Thymus (tissue), 11 donors: Measurements from ENCODE around the gene OR1D2. TPM values are rescaled to one million over a fixed set of nuclear protein-coding genes. Genes with fewer than 3 reads are reported as not detected.

Experiments
- DNase-seq, 9 donors: peaks; one replicate each; pipeline ENCODE4 v3.0.0-alpha.2; 2013; ENCODE audit warnings: low spot score in 9 of 9, low read depth in 6 of 9, missing footprints in 1 of 9
- H3K27ac ChIP-seq, 2 donors: one replicate each; pipeline ENCODE4 v1.5.1; 2013; ENCODE audit warnings: control low read depth in 1 of 2, low read depth in 1 of 2, low read length in 1 of 2, mild to moderate bottlenecking in 1 of 2, moderate library complexity in 1 of 2
- H3K27me3 ChIP-seq, 2 donors: one replicate each; pipeline ENCODE4 v1.5.1; 2013; ENCODE audit warnings: low read length in 1 of 2; ENCODE audit not compliant: control insufficient read depth in 2 of 2, insufficient read depth in 1 of 2
- H3K36me3 ChIP-seq, 2 donors: one replicate each; pipeline ENCODE4 v1.5.1; 2013; ENCODE audit warnings: low read length in 1 of 2, mild to moderate bottlenecking in 1 of 2, moderate library complexity in 1 of 2; ENCODE audit not compliant: control insufficient read depth in 2 of 2, insufficient read depth in 2 of 2
- H3K4me1 ChIP-seq, 2 donors: one replicate each; pipeline ENCODE4 v1.5.1; 2013; ENCODE audit warnings: low read length in 2 of 2; ENCODE audit not compliant: control insufficient read depth in 2 of 2, insufficient read depth in 2 of 2
- H3K4me3 ChIP-seq, 2 donors: one replicate each; pipeline ENCODE4 v1.5.1; 2013; ENCODE audit warnings: low read length in 2 of 2, control low read depth in 1 of 2, mild to moderate bottlenecking in 1 of 2
- H3K9me3 ChIP-seq, 2 donors: one replicate each; pipeline ENCODE4 v1.5.1; 2013; ENCODE audit warnings: low read length in 1 of 2, mild to moderate bottlenecking in 1 of 2; ENCODE audit not compliant: control insufficient read depth in 2 of 2, insufficient read depth in 1 of 2
- WGBS: extraction: QIAGEN DNeasy Blood & Tissue Kit; methylation state at CpG from one replicate; pipeline ENCODE4 v1.1.7; 2013; 5-methylcytosine and 5-hydroxymethylcytosine counted together
- polyA plus RNA-seq: library from polyadenylated mRNA; stranded (reverse); fragments of 200-250 nt; gene quantifications from one replicate; pipeline ENCODE4 v1.2.3, GENCODE V29; 2013
- total RNA-seq: library from RNA; stranded (reverse); fragments of 120-200 nt; gene quantifications from one replicate; pipeline ENCODE4 v1.2.4, GENCODE V29; 2013
- donor health status: healthy.

Gene OR1D2
- total and polyA plus RNA-seq, 2 donors: not detected

GRCh38 chr17:3048727-3049471, 55.3 kb downstream of the OR1D2 start:
- H3K4me3 ChIP-seq: peak overlapping the region; percentile 52 to 69
- DNase-seq: peak; percentile 81 to 98 (median 95)
- H3K27me3 ChIP-seq: no peaks in the 10 kb centered on the region
- H3K27ac ChIP-seq: peak overlapping the region; percentile 38 to 66
- under 1% methylated on average over 50 of the region's 50 CpGs for WGBS
- H3K36me3 ChIP-seq: no peaks in the 10 kb centered on the region
- H3K9me3 ChIP-seq: peaks cover 1 to 4% of the 10 kb centered on the region in 2 donors
- H3K4me1 ChIP-seq: peaks cover 0 to 12% of the 10 kb centered on the region in 2 donors

GRCh38 chr17:3046753-3047152, 57.5 kb downstream of the OR1D2 start:
- Histone ChIP-seq H3K9me3 (peaks cover 3 to 8% of the 10 kb centered on the region in 2 donors), H3K27me3 (no peaks in the 10 kb centered on the region), H3K4me1 (peaks cover 0 to 12% of the 10 kb centered on the region in 2 donors), H3K4me3 (no peak overlapping the region), H3K36me3 (no peaks in the 10 kb centered on the region), H3K27ac (no peak overlapping the region)
- DNase-seq: no peak
- 97% methylated on average over 3 of the region's 3 CpGs for WGBS

- no peak overlapping the region for H3K4me3 ChIP-seq
Observed at GRCh38 chr17:3043737-3044365, 60.4 kb downstream of the OR1D2 start.

GRCh38 chr17:3040882-3041281, 63.3 kb downstream of the OR1D2 start:
- no peak overlapping the region for H3K27ac ChIP-seq
- no peak overlapping the region for H3K4me3 ChIP-seq
- 88% methylated on average over 5 of the region's 5 CpGs for WGBS
- H3K36me3 ChIP-seq: no peaks in the 10 kb centered on the region
- DNase-seq: no peak
- H3K9me3 ChIP-seq: peaks cover 3 to 8% of the 10 kb centered on the region in 2 donors
- peaks cover 0 to 3% of the 10 kb centered on the region in 2 donors for H3K27me3 ChIP-seq
- no peaks in the 10 kb centered on the region for H3K4me1 ChIP-seq

More at GRCh38 chr17:3043737-3044365, 60.4 kb downstream of the OR1D2 start:
- WGBS: 72% methylated on average over 11 of the region's 11 CpGs
- Histone ChIP-seq H3K27ac (no peak overlapping the region), H3K27me3 (peaks cover 0 to 3% of the 10 kb centered on the region in 2 donors), H3K36me3 (no peaks in the 10 kb centered on the region), H3K4me1 (peaks cover 0 to 5% of the 10 kb centered on the region in 2 donors), H3K9me3 (peaks cover 3 to 8% of the 10 kb centered on the region in 2 donors)
- no peak for DNase-seq

- Histone ChIP-seq H3K36me3 (no peaks in the 10 kb centered on the region), H3K9me3 (peaks cover 3 to 8% of the 10 kb centered on the region in 2 donors), H3K27me3 (peaks cover 0 to 3% of the 10 kb centered on the region in 2 donors), H3K4me3 (no peak overlapping the region), H3K4me1 (no peaks in the 10 kb centered on the region), H3K27ac (no peak overlapping the region)
- 16% methylated on average over 6 of the region's 6 CpGs for WGBS
- no peak for DNase-seq
Observed at GRCh38 chr17:3039736-3040135, 64.5 kb downstream of the OR1D2 start.

GRCh38 chr17:3038941-3039340, 65.3 kb downstream of the OR1D2 start:
- Histone ChIP-seq H3K9me3 (peaks cover 2 to 4% of the 10 kb centered on the region in 2 donors), H3K27me3 (peaks cover 0 to 3% of the 10 kb centered on the region in 2 donors), H3K4me1 (no peaks in the 10 kb centered on the region), H3K27ac (no peak overlapping the region), H3K4me3 (no peak overlapping the region), H3K36me3 (no peaks in the 10 kb centered on the region)
- WGBS: 87% methylated on average over 5 of the region's 5 CpGs
- no peak for DNase-seq

Other genes starting within 250 kb of the OR1D2 start
- not detected for gene OR1D5, start 40.8 kb downstream of the OR1D2 start, total RNA-seq
- not detected for gene OR1D5, start 40.8 kb downstream of the OR1D2 start, polyA plus RNA-seq
- not detected for gene OR1G1, start 23.1 kb upstream of the OR1D2 start, total RNA-seq
- not detected for gene OR1G1, start 23.1 kb upstream of the OR1D2 start, polyA plus RNA-seq
- gene OR1A2, start 93.1 kb upstream of the OR1D2 start, total RNA-seq: not detected
- gene OR1A2, start 93.1 kb upstream of the OR1D2 start, polyA plus RNA-seq: not detected
- gene OR1A1, start 103.2 kb upstream of the OR1D2 start, total RNA-seq: not detected
- gene OR1A1, start 103.2 kb upstream of the OR1D2 start, polyA plus RNA-seq: 0.02 TPM
- gene OR3A1, start 193.9 kb upstream of the OR1D2 start, total RNA-seq: 0.09 TPM
- gene OR3A1, start 193.9 kb upstream of the OR1D2 start, polyA plus RNA-seq: 0.05 TPM